ENCODE results near the gene SAG. TPM values are rescaled to one million over a fixed set of nuclear protein-coding genes. Genes with fewer than 3 reads are reported as not detected.

The SAG gene
- total and polyA plus RNA-seq, 2 experiments from 2014 or later = 0.21 TPM; not detected in 1

DNA sequence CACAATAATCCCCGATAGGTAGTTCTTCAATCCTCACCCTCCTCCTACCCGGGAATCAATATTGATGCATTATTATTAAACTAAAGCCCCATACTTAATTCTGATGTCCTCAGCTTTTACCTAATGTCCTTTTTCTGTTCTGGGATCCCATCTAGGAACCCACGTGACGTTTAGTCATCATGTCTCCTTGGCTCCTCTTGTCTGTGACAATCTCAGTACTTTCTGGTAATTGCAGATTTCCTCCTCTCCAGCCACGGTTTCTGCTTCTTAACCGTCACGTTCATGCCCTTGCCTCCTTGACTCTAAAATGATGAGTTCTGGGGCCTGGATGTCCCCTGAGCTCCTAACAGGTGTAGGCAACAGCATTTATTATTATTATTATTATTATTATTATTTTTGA is 43.8 kb downstream of the SAG start:
- H3K4me3 ChIP-seq = no peak overlapping the region
- no peak for TF ChIP-seq CTCF (IDR thresholded peaks at IDR 0.05; ENCODE audit: low read depth, low read length)
- H3K36me3 ChIP-seq = no peaks in the 10 kb centered on the region
- H3K27me3 ChIP-seq = peaks cover 2% of the 10 kb centered on the region
- peaks cover 15% of the 10 kb centered on the region for H3K4me1 ChIP-seq (ENCODE audit: low read depth)
- no peaks in the 10 kb centered on the region for H3K9me3 ChIP-seq (ENCODE audit: low read depth)
- no peak overlapping the region for H3K27ac ChIP-seq
- no peak for DNase-seq (ENCODE audit: low read depth in 1 of 2, low spot score in 1 of 2)

DNA sequence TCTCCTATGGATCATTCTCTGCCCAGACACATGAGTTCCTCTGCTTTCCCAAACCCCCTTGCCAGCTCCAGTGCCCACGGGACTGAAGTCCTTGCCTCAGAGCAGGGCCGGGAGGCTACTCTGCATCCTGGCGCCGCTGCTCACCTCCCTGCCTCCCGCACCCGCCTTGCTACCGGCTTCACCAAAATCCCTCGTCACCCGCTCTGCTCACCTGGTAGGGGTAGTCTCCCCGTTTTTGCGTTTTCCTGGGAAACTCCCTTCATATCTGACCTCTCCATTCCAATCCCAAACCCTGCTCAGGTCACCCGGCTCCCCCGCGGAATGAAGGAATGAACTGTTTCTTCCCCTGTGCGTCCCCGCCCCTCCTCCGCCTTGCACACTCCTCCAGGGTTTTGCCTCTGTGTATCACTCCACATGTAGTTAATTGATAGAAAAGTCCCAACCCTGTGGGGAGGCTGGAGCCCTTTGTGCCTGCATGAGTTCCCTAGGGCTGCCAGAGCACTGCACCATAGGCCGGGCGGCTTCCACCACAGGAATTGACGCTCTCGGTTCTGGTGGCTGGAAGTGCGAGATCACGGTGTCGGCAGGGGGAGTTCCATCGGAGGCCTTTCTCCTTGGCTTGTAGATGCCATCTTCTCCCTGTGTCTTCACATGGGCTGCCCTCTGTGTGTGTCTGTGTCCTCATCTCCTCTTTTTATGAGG is 44.7 kb downstream of the SAG start:
- DNase-seq (ENCODE audit: low read depth in 1 of 2, low spot score in 1 of 2) = no peak
- no peaks in the 10 kb centered on the region for H3K36me3 ChIP-seq
- no peak for TF ChIP-seq CTCF (IDR thresholded peaks at IDR 0.05; ENCODE audit: low read depth, low read length)
- H3K4me1 ChIP-seq (ENCODE audit: low read depth) = peaks cover 18% of the 10 kb centered on the region
- peaks cover 2% of the 10 kb centered on the region for H3K27me3 ChIP-seq
- no peak overlapping the region for H3K27ac ChIP-seq
- no peaks in the 10 kb centered on the region for H3K9me3 ChIP-seq (ENCODE audit: low read depth)
- H3K4me3 ChIP-seq = no peak overlapping the region

DNA sequence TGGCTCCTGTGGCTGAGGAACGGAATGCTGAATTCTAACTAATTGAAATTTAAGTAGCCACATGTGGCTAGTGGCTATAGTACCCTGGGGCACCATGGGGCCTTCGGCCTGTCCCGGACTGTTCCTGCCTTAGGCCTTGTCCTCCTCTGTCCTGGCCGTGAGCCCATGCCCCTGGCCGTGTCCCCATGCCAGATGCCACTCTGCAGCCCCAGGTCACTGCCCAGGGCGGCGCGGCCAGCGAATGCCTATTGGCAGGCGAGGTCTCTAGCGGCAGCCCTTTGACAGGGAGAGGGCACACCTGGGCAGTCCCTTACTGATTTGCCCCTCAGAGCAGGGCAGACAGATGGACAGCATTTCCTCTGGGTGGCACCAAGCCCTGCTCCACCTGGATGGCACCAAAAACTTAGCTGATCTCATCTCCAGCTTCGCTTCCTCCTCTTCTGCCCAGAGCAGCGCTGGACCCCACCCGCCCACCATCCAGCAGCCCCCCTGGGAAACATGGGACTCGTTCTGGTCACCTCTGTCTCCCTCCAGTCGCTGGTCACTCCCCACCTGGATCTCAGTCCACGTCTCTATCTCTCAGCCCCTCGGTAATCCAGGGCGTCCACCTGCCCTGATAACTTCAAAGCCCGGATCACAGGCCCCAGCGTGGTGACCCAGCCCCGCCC is 45.6 kb downstream of the SAG start:
- Histone ChIP-seq H3K4me1 (ENCODE audit: low read depth) (peaks cover 18% of the 10 kb centered on the region), H3K4me3 (peak overlapping the region; percentile 54), H3K36me3 (no peaks in the 10 kb centered on the region), H3K27ac (peak overlapping the region; percentile 53), H3K27me3 (peaks cover 2% of the 10 kb centered on the region), H3K9me3 (ENCODE audit: low read depth) (no peaks in the 10 kb centered on the region)
- no peak for TF ChIP-seq CTCF (IDR thresholded peaks at IDR 0.05; ENCODE audit: low read depth, low read length)
- no peak for DNase-seq (ENCODE audit: low read depth in 1 of 2, low spot score in 1 of 2)

- DNase-seq (ENCODE audit: low read depth in 1 of 2, low spot score in 1 of 2) = peak; percentile 64 to 83
- Histone ChIP-seq H3K27ac (peak within 1 kb of the TSS; percentile 53), H3K27me3 (peaks cover 2% of the 10 kb centered on the region), H3K4me3 (peak within 1 kb of the TSS; percentile 90), H3K9me3 (ENCODE audit: low read depth) (no peaks in the 10 kb centered on the region), H3K36me3 (no peaks in the 10 kb centered on the region), H3K4me1 (ENCODE audit: low read depth) (peaks cover 18% of the 10 kb centered on the region)
- peak; percentile 8 for TF ChIP-seq CTCF (IDR thresholded peaks at IDR 0.05; ENCODE audit: low read depth, low read length)
Measured at GRCh38 chr2:233353769-233354499, 46.3 kb downstream of the SAG start, which contains the start of gene DGKD. Gene DGKD (plus strand): TSS chr2:233354494. CDS start chr2:233354519, 25 bp downstream.

- Histone ChIP-seq H3K4me1 (ENCODE audit: low read depth) (peaks cover 18% of the 10 kb centered on the region), H3K4me3 (peak overlapping the region; percentile 90), H3K9me3 (ENCODE audit: low read depth) (no peaks in the 10 kb centered on the region), H3K27me3 (peaks cover 2% of the 10 kb centered on the region), H3K36me3 (no peaks in the 10 kb centered on the region), H3K27ac (no peak overlapping the region)
- no peak for DNase-seq (ENCODE audit: low read depth in 1 of 2, low spot score in 1 of 2)
- no peak for TF ChIP-seq CTCF (IDR thresholded peaks at IDR 0.05; ENCODE audit: low read depth, low read length)
Measured at GRCh38 chr2:233354500-233354924, 46.9 kb downstream of the SAG start.
